ENCODE measurements around the gene ENO1.
"Not testable (repeated sequence)": the region's sequence is repeated elsewhere in the genome, so short reads cannot be mapped to it uniquely, and the experiment has no call there.

The ENO1 gene

GRCh38 chr1:8841395-8841794, 37.1 kb downstream of the ENO1 start:
- DNase-seq: no peak

GRCh38 chr1:8839990-8840389, 38.5 kb downstream of the ENO1 start:
- no peak for DNase-seq

DNA sequence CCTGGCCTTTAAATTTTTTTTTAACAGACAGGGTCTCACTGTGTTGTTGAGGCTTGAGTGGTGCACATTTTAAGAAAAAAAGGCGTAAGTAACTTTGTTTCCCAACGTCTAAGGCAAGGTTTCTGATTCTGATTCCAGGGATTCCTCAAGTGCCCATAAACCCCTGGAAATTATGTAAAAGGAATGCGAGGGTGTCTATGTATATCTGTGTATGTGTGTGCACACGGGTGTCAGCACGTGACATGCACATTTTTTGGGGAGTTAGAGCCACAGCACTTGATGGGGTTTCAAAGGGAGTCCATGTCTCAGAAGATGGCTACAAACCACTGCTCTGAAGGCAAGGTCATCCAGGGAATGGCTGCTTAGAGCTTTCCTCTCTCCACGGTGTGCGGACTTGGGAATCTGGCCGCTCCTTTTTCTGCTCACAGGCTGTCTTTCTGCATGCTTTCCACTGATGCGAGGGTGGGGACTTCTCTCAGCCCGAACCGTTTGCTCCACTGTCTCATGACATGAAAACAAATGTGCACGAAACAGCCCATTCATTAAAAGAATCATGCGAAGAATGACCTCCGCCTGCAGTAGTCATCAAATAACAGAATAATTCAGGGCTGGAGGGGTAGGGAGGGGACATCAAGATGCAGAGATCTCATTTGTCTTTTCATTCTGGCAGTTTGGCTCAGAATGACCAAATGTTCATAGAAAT, 42.4 kb downstream of the ENO1 start:
- DNase-seq: no peak

- DNase-seq: no peak
Measured at GRCh38 chr1:8831340-8831739, 47.1 kb downstream of the ENO1 start.

GRCh38 chr1:8830732-8831131, 47.8 kb downstream of the ENO1 start:
- not testable (repeated sequence) for DNase-seq

DNA sequence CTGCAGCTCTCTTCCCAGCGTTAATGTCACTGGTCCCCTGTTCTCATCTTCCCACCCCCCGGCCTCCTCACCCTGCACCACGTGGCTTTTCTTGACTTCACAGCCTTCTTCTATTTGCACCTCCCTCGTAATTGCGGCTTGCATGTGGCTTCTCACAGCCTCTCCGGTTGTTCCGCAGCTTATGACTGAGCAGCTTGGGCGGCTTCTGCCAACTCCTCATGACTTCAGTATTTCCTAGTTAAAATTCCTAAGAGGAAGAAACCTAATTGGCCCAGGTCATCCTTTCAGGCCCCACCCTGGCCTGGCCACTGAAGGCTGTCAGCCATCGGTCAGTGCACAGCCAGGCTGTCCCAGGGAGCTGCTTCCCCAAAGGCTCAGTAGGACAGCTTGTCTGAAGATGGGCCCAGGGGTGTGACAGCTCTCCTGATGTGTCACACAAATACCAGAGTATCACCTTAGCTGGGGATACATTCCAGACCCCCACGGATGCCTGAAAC, 52.5 kb downstream of the ENO1 start:
- no peak for DNase-seq

DNA sequence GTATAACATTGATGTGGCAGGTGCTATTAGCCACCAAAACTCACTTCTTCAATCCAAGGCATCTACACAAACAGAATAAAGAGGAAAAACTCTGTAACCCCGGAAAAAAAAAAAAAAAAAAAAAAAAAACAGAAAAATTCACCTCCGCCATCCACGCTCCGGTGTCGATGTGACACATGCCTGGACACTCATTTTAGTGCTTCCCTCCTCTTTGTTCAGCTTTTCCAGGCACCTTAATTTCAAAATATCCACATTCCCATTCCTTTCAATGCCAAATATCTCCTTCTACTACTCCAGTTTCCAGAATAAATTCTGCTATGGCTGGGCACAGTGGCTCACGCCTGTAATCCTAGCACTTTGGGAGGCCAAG, 55.2 kb downstream of the ENO1 start:
- DNase-seq: no peak

DNA sequence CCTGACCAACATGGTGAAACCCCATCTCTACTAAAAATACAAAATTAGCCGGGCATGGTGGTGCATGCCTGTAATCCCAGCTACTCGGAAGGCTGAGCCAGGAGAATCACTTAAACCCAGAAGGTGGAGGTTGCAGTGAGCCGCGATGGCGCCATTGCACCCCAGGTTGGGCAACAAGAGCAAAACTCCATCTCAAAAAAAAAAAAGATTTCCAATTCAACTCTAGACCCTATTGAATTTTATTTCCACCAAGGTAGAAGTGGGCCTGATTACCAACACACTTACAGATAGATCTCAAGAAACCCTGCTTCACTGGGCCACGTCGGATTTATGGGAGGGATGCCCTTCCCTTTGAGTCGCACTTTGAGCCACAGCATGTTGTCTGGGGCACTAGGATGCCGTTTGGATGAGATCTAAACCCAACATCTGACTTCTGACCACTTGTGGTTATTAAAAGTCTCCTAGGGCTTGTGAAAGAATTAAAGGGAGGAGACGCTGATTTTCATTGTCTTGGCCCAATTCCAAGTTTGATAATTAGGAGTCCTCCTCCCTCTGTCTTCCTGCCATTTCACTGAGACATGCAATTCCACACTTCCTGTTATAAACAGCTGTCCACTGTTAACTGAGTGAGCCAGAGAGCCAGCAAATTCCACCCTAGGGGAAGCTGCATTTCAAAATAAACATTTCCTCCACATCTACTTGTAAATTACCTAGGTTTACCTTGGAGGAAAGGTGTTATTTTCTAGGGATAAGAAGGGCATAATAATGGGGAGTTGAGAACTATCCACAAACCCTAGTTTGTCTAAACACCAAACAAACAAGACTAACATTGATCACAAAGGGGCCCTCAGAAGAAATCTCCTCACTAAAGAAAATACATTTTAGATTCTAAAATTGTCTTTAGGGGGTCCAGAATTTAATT, 55.9 kb downstream of the ENO1 start:
- no peak for DNase-seq

- DNase-seq: no peak
Measured at GRCh38 chr1:8821084-8821483, 57.4 kb downstream of the ENO1 start.

DNA sequence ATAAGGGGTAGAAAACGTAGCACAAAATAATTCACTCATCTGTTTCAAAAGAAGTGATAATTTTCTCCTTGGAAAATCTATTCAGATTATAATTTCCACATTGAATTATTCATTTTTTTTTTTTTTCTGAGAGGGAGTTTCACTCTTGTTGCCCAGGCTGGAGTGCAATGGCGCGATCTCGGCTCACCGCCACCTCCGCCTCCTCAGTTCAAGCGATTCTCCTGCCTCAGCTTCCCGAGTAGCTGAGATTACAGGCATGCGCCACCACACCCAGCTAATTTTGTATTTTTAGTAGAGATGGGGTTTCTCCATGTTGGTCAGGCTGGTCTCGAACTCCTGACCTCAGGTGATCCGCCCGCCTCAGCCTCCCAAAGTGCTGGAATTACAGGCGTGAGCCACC, 59.7 kb downstream of the ENO1 start:
- DNase-seq: not testable (repeated sequence)

- DNase-seq: no peak
Measured at GRCh38 chr1:8818325-8818775, 60.1 kb downstream of the ENO1 start.

GRCh38 chr1:8817412-8818324, 60.8 kb downstream of the ENO1 start, which contains the start of gene RERE:
TSS of gene RERE (minus strand) at chr1:8817640.
- peak; percentile 97 for DNase-seq

- no peak for DNase-seq
Measured at GRCh38 chr1:8816831-8817411, 61.6 kb downstream of the ENO1 start.

GRCh38 chr1:8816264-8816663, 62.2 kb downstream of the ENO1 start:
- no peak for DNase-seq

- DNase-seq: peak; percentile 12
Measured at GRCh38 chr1:8815582-8816151, 62.8 kb downstream of the ENO1 start.

GRCh38 chr1:8814865-8815264, 63.6 kb downstream of the ENO1 start:
- no peak for DNase-seq

- DNase-seq: no peak
Measured at GRCh38 chr1:8813991-8814390, 64.5 kb downstream of the ENO1 start.

DNA sequence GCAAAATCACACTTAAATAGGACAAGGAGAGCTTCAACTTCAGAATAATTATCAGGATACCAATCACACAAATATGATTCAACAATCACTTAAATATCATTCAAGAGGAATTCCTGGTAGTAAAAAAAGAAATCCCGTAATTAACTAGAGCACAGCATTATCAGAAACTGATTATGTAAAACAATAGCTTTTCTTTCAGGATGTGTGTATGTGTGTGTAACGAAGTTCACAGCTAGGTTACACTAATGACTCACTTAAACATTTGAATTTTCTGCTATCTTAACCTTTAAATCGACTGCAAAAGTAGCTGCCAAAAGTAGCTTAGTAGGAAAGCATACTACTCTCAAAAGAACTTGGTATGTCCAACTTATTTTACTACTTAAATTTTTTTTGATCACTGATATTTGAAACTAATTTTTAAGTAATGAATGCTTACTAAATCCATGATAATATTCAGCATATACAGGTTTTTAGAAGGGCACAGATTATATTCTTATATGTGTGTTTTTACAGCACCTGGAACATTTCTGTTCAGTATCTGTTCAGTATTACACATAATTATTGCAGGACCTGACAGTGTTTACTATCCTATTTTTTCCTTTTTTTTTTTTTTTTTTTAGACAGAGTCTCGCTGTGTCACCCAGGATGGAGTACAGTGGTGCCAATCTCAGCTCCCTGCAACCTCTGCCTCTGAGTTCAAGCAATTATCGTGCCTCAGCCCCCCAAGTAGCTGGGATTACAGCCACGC, 65.3 kb downstream of the ENO1 start:
- DNase-seq: no peak

DNA sequence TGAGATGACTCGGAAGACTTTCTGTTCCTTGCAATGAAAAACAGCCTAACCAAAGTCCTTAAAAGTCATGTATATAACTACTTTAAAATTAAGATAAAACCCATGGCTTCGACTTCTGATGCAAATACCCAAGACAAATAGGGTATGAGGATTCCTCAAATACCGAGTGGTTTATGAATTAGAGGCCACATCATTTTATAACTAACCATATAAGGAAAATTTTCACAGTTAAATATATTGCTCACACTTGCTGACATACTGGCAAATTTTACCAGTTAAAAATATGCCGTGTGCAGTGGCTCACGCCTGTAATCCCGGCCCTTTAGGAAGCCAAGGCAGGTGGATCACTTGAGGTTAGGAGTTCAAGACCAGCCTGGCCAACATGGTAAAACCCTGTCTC, 66.4 kb downstream of the ENO1 start:
- no peak for DNase-seq
